Keratinocyte (primary cell): ENCODE data around the gene GPR107. TPM values are rescaled to one million over a fixed set of nuclear protein-coding genes. Genes with fewer than 3 reads are reported as not detected.

Source experiments
- DNase-seq: peaks from one replicate; pipeline ENCODE4 v3.0.0-alpha.2; 2011; ENCODE audit warnings: low read depth, missing footprints, low spot score
- FAIRE-seq: peaks from 2 replicates; lab custom pipeline; 2011; peaks lifted over from hg19 to GRCh38; lab: Jason Lieb, UNC
- H2AFZ ChIP-seq: 2 replicates; pipeline ENCODE4 v1.6.0; 2012; ENCODE audit warnings: low read length, control low read depth, inconsistent platforms; ENCODE audit not compliant: control insufficient read depth
- H3K27ac ChIP-seq: 2 replicates; pipeline ENCODE4 v1.5.1; 2011; ENCODE audit warnings: low read length; ENCODE audit not compliant: control insufficient read depth, insufficient read depth
- H3K27me3 ChIP-seq: 3 replicates; pipeline ENCODE4 v1.6.0; 2011; ENCODE audit warnings: low read length; ENCODE audit not compliant: control insufficient read depth, insufficient read depth; ENCODE audit errors: extremely low read depth
- H3K36me3 ChIP-seq, 2 experiments: 2 replicates in 1 of 2; 3 replicates in 1 of 2; pipeline ENCODE4 v1.5.1; 2011; ENCODE audit warnings: low read length in 2 of 2, mild to moderate bottlenecking in 1 of 2; ENCODE audit not compliant: control insufficient read depth in 2 of 2, insufficient read depth in 2 of 2; ENCODE audit errors: extremely low read depth in 1 of 2
- H3K4me1 ChIP-seq: 3 replicates; pipeline ENCODE4 v1.5.1; 2011; ENCODE audit warnings: low read length; ENCODE audit not compliant: control insufficient read depth, insufficient read depth; ENCODE audit errors: extremely low read depth
- H3K4me2 ChIP-seq: 3 replicates; pipeline ENCODE4 v1.6.0; 2011; ENCODE audit warnings: low read depth, low read length; ENCODE audit not compliant: control insufficient read depth, insufficient read depth; ENCODE audit errors: extremely low read depth
- H3K4me3 ChIP-seq, 3 experiments: fragments of 200-600 bp in 1 of 3; sonication (generic) in 1 of 3; 2 replicates in 2 of 3; 3 replicates in 1 of 3; pipeline ENCODE4 v1.5.1; 2011 to 2016; ENCODE audit warnings: low read length in 3 of 3, mild to moderate bottlenecking in 3 of 3, control low read depth in 2 of 3, inconsistent platforms in 1 of 3, low read depth in 1 of 3, mixed read lengths in 1 of 3, mixed run types in 1 of 3, moderate library complexity in 1 of 3; ENCODE audit not compliant: control insufficient read depth in 2 of 3, insufficient read depth in 2 of 3; ENCODE audit errors: extremely low read depth in 1 of 3
- H3K79me2 ChIP-seq: 2 replicates; pipeline ENCODE4 v1.6.0; 2012; ENCODE audit warnings: low read length; ENCODE audit not compliant: control insufficient read depth, insufficient read depth
- H3K9ac ChIP-seq: 3 replicates; pipeline ENCODE4 v1.6.0; 2011; ENCODE audit warnings: low read length; ENCODE audit not compliant: control insufficient read depth, insufficient read depth; ENCODE audit errors: extremely low read depth
- H3K9me1 ChIP-seq: 3 replicates; pipeline ENCODE4 v1.6.0; 2011; ENCODE audit warnings: low read length; ENCODE audit not compliant: control insufficient read depth, insufficient read depth; ENCODE audit errors: extremely low read depth
- H3K9me3 ChIP-seq: 2 replicates; pipeline ENCODE4 v1.5.1; 2012; ENCODE audit warnings: low read depth, low read length; ENCODE audit not compliant: control insufficient read depth
- H4K20me1 ChIP-seq: 3 replicates; pipeline ENCODE4 v1.6.0; 2011; ENCODE audit warnings: low read length; ENCODE audit not compliant: control insufficient read depth, insufficient read depth; ENCODE audit errors: extremely low read depth
- CTCF ChIP-seq, 3 experiments: IDR thresholded peaks in 1 of 3; conservative IDR thresholded peaks in 1 of 3; optimal IDR thresholded peaks in 1 of 3; 2 replicates in 2 of 3; 3 replicates in 1 of 3; pipeline versions ENCODE3 to v1.5.1; 2011; ENCODE audit warnings: low read length in 3 of 3, mild to moderate bottlenecking in 3 of 3, moderate library complexity in 2 of 3, control low read depth in 1 of 3, inconsistent platforms in 1 of 3; ENCODE audit not compliant: insufficient read depth in 2 of 3; ENCODE audit errors: extremely low read depth in 1 of 3
- EZH2 ChIP-seq: IDR thresholded peaks from one replicate; pipeline ENCODE4 v1.6.1; 2012; ENCODE audit warnings: inconsistent platforms, mild to moderate bottlenecking, low read length, moderate library complexity
- dilution Hi-C: fragments of 300-500 bp; cut with MboI; formaldehyde crosslinking; loops from one replicate; pipeline ENCODE4 v1.7.0; 2020; ENCODE audit warnings: low sequenced_read_pairs; ENCODE audit not compliant: extremely low pct_ligation_motif_present
- polyA plus RNA-seq, 5 experiments: library from polyadenylated mRNA; depleted of rRNA in 3 of 5; stranded (reverse) in 3 of 5; stranded (forward) in 1 of 5; unstranded in 1 of 5; fragments of >200 nt; gene quantifications; 1 replicate in 1 of 5; 2 replicates in 3 of 5; 3 replicates in 1 of 5; pipeline versions ENCODE4 v1.2.1 to v1.2.3, GENCODE V29; 2011 to 2012; ENCODE audit warnings: missing spikeins in 2 of 5, low read depth in 1 of 5, low replicate concordance in 1 of 5

The GPR107 gene
- polyA plus RNA-seq, 1 donor (not counting 4 experiments of a cell fraction or from before 2014, with no cell fraction given), result 27.3 TPM

GRCh38 chr9:130042885-130043653, 10.6 kb upstream of the GPR107 start, which contains the start of gene FNBP1:
TSS of gene FNBP1 (minus strand) at chr9:130043189. CDS start at chr9:130042975, 214 bp downstream.
- no peak for FAIRE-seq
- Histone ChIP-seq H3K4me2 (peak within 1 kb of the TSS; percentile 84), H3K27ac (peak within 1 kb of the TSS; percentile 40), H3K36me3 (no peaks in the 10 kb centered on the region), H3K79me2 (peaks cover 22% of the 10 kb centered on the region), H3K9ac (peak within 1 kb of the TSS; percentile 80), H3K4me3 (peak within 1 kb of the TSS; percentile 82 to 94 (median 92)), H3K4me1 (no peaks in the 10 kb centered on the region), H2AFZ (peak within 1 kb of the TSS; percentile 87), H3K9me3 (no peaks in the 10 kb centered on the region), H3K9me1 (no peaks in the 10 kb centered on the region), H3K27me3 (no peaks in the 10 kb centered on the region), H4K20me1 (no peaks in the 10 kb centered on the region)
- TF ChIP-seq CTCF (optimal IDR thresholded peaks at IDR 0.05 in 1 of 3, IDR thresholded peaks at IDR 0.05 in 1 of 3, conservative IDR thresholded peaks at IDR 0.05 in 1 of 3; ENCODE audit: extremely low read depth in 1 of 3, insufficient read depth in 2 of 3, low read length in 3 of 3), result peak in 1 of 3 experiments; percentile 20
- TF ChIP-seq EZH2, result no peak
- dilution Hi-C loops, result no loop called here
- DNase-seq, result no peak

GRCh38 chr9:130043654-130044623, 9.8 kb upstream of the GPR107 start:
- H3K36me3 ChIP-seq, result no peaks in the 10 kb centered on the region
- H3K27me3 ChIP-seq, result no peaks in the 10 kb centered on the region
- DNase-seq, result no peak
- no peaks in the 10 kb centered on the region for H3K9me3 ChIP-seq
- H3K4me1 ChIP-seq, result no peaks in the 10 kb centered on the region
- H3K4me2 ChIP-seq, result peak overlapping the region; percentile 67
- H3K79me2 ChIP-seq, result peaks cover 16% of the 10 kb centered on the region
- peak overlapping the region; percentile 64 for H3K9ac ChIP-seq
- H3K4me3 ChIP-seq, result peak overlapping the region; percentile 71 to 94 (median 82)
- dilution Hi-C loops, result no loop called here
- peak overlapping the region; percentile 18 for H3K27ac ChIP-seq
- H2AFZ ChIP-seq, result peak overlapping the region; percentile 35
- H4K20me1 ChIP-seq, result no peaks in the 10 kb centered on the region
- H3K9me1 ChIP-seq, result no peaks in the 10 kb centered on the region
- FAIRE-seq, result no peak
- no peak for TF ChIP-seq EZH2
- TF ChIP-seq CTCF (optimal IDR thresholded peaks at IDR 0.05 in 1 of 3, IDR thresholded peaks at IDR 0.05 in 1 of 3, conservative IDR thresholded peaks at IDR 0.05 in 1 of 3; ENCODE audit: extremely low read depth in 1 of 3, insufficient read depth in 2 of 3, low read length in 3 of 3), result no peak
